Right lobe of liver (tissue), 6 donors: ENCODE results near the gene PLEKHM1. TPM values are rescaled to one million over a fixed set of nuclear protein-coding genes. Genes with fewer than 3 reads are reported as not detected.

ENCODE experiments used
- ATAC-seq, 4 donors: fragments of 200-7000 bp; cut with Tn5 transposase; one replicate each; pipeline ENCODE4 v1.9.1; 2020; ENCODE audit warnings: mild to moderate bottlenecking in 4 of 4, moderate library complexity in 4 of 4
- DNase-seq, 3 donors: peaks; one replicate each; pipeline ENCODE4 v3.0.0-alpha.2; 2020
- H3K27ac ChIP-seq, 3 donors: fragments of 200-600 bp; one replicate each; pipeline ENCODE4 v1.8.0; 2022
- H3K27me3 ChIP-seq, 2 donors: fragments of 200-600 bp; one replicate each; pipeline ENCODE4 v1.8.0; 2022
- H3K36me3 ChIP-seq, 4 donors: fragments of 200-600 bp; sonication (generic) in 1 of 4; one replicate each; pipeline versions ENCODE4 v1.5.1 to v1.8.0; 2017 to 2022; ENCODE audit warnings: control low read depth in 1 of 4
- H3K4me1 ChIP-seq, 4 donors: fragments of 200-600 bp; sonication (generic) in 1 of 4; one replicate each; pipeline versions ENCODE4 v1.5.1 to v1.8.0; 2017 to 2022; ENCODE audit warnings: control low read depth in 1 of 4
- H3K4me3 ChIP-seq, 3 donors: fragments of 200-600 bp; one replicate each; pipeline ENCODE4 v1.8.0; 2022
- H3K9me3 ChIP-seq, 4 donors: fragments of 200-600 bp; sonication (generic) in 1 of 4; one replicate each; pipeline versions ENCODE4 v1.5.1 to v1.8.0; 2017 to 2022; ENCODE audit warnings: control low read depth in 1 of 4
- POLR2A ChIP-seq: fragments of 450-650 bp; IDR thresholded peaks from one replicate; pipeline ENCODE4 v1.6.1; 2017; ENCODE audit warnings: antibody characterized with exemption, mild to moderate bottlenecking
- WGBS: methylation state at CpG from one replicate; pipeline ENCODE4 v1.1.6; 2018; ENCODE audit warnings: low coverage, low lambda C conversion rate; ENCODE audit not compliant: insufficient coverage; ENCODE audit errors: missing lambda C conversion rate; 5-methylcytosine and 5-hydroxymethylcytosine counted together
- intact Hi-C, 2 donors: fragments of 100-400 bp; cut with DNase I; formaldehyde crosslinking; loops; one replicate each; pipeline versions ENCODE4 v1.11.2 to v1.14.1; 2022
- total RNA-seq, 6 experiments: library from RNA; depleted of rRNA in 2 of 6; stranded (reverse); fragments of >200 nt in 2 of 6; fragmentation: NEBNext Ultra II Directional in 3 of 6; extraction: Animal tissue kit (Norgen Biotek cat#: 25700) in 3 of 6; gene quantifications; one replicate each; pipeline versions ENCODE4 v1.1.0 to v1.2.4, GENCODE V29; 2016 to 2023
- TF ChIP-seq, protein P1 (sequence below), 4 donors: fragments of 200-600 bp in 3 of 4; fragments of 450-650 bp in 1 of 4; IDR thresholded peaks; one replicate each; pipeline versions ENCODE4 v1.5.1 to v1.8.0; 2016 to 2022; ENCODE audit warnings: antibody characterized with exemption in 4 of 4, mild to moderate bottlenecking in 2 of 4
- donor health status: DM: no; HTN: yes; CAD: no.
- donor health status: DM: no; HTN: no; CAD: no.
- donor health status: DM: no; HTN: no; CAD: no.
- donor health status: DM: no; HTN: yes; CAD: no.
- donor health status: DM: no; HTN: yes; CAD: no.

Gene PLEKHM1
- total RNA-seq, 6 experiments from 2014 or later, result 11.9 to 27.5 (median 23.1) TPM

DNA sequence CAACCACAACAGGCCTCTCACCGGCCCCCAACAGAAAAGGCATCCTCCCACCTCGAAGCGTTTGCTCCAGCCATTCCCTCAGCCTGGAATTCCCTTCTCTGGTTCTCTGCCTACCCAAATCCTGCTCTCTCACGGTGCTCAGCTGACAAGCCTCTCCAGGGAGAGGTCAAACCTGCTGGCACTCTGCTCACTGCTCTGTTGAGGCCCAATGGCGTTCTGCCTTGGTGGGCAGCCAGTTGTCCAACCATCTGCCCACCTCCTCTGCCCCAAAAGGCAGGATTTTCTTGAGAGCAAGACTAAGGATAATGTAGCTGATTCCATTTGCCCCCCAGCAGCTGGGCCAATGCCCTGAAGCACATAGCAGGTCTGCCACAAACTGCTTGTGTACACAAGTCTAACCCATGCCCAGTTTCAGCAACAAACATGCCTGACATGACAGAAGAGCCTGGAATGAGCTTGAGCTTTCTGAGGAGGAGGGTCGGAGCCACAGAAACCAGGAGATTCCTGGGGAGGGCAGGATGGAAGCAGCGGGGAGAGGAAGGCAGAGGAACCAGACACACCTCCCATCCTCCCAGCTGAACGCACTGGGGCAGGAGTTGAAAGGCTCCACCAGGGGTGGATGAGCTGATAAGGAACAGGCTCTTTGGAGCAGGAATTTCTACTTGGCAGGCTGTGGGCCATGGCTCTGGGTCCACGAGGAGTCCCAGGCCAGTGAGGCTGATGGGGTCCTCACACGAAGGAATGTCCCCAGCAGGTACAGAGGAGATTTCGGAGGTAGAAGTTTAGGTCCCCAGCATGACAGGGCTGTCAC is 81.7 kb downstream of the PLEKHM1 start:
- Histone ChIP-seq H3K9me3 (no peaks in the 10 kb centered on the region), H3K27me3 (no peaks in the 10 kb centered on the region), H3K36me3 (no peaks in the 10 kb centered on the region), H3K27ac (no peak overlapping the region), H3K4me3 (peak overlapping the region in 2 of 3 donors; percentile 31 to 47), H3K4me1 (no peaks in the 10 kb centered on the region)
- 57% methylated on average over 10 of the region's 11 CpGs for WGBS
- DNase-seq (peak in 1 of 3 donors; percentile 46), ATAC-seq (no peak)
- TF ChIP-seq, protein P1, sequence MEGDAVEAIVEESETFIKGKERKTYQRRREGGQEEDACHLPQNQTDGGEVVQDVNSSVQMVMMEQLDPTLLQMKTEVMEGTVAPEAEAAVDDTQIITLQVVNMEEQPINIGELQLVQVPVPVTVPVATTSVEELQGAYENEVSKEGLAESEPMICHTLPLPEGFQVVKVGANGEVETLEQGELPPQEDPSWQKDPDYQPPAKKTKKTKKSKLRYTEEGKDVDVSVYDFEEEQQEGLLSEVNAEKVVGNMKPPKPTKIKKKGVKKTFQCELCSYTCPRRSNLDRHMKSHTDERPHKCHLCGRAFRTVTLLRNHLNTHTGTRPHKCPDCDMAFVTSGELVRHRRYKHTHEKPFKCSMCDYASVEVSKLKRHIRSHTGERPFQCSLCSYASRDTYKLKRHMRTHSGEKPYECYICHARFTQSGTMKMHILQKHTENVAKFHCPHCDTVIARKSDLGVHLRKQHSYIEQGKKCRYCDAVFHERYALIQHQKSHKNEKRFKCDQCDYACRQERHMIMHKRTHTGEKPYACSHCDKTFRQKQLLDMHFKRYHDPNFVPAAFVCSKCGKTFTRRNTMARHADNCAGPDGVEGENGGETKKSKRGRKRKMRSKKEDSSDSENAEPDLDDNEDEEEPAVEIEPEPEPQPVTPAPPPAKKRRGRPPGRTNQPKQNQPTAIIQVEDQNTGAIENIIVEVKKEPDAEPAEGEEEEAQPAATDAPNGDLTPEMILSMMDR (IDR thresholded peaks at IDR 0.05), result no peak
- no peak for TF ChIP-seq POLR2A
- intact Hi-C loops, result loop anchor here in 1 of 2 donors (10.0 kb wide), 1 partner anchor 426 kb away; no protein-coding TSS in a partner anchor

DNA sequence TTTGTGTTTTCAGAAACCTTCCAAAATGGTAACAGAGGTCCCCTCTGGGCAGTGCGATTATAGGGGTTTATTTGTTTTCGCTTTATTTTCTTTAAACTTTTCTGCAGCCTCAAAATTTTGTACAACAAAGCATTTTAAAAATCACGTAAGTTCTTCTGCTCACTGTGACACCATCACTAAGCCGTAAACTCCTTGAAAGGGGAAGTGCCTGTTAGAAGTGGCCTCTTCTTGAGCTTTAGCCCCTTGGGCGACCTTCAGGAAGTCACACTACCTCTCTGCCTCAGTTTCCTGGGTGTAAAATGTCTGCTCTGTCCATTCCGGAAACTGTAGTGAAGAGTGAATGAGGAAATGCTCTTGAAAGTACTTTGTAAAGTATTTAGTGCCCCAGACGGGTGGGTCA is 84.4 kb downstream of the PLEKHM1 start:
- ATAC-seq (no peak), DNase-seq (no peak)
- 66% methylated on average over 7 of the region's 7 CpGs for WGBS
- no peaks in the 10 kb centered on the region for H3K9me3 ChIP-seq
- H3K4me3 ChIP-seq, result no peak overlapping the region
- no peak overlapping the region for H3K27ac ChIP-seq
- no peaks in the 10 kb centered on the region for H3K36me3 ChIP-seq
- H3K27me3 ChIP-seq, result no peaks in the 10 kb centered on the region
- TF ChIP-seq POLR2A, result no peak
- TF ChIP-seq, protein P1 (IDR thresholded peaks at IDR 0.05), result no peak
- intact Hi-C loops, result loop anchor here in 1 of 2 donors (10.0 kb wide), 1 partner anchor 429 kb away; no protein-coding TSS in a partner anchor
- H3K4me1 ChIP-seq, result no peaks in the 10 kb centered on the region

DNA sequence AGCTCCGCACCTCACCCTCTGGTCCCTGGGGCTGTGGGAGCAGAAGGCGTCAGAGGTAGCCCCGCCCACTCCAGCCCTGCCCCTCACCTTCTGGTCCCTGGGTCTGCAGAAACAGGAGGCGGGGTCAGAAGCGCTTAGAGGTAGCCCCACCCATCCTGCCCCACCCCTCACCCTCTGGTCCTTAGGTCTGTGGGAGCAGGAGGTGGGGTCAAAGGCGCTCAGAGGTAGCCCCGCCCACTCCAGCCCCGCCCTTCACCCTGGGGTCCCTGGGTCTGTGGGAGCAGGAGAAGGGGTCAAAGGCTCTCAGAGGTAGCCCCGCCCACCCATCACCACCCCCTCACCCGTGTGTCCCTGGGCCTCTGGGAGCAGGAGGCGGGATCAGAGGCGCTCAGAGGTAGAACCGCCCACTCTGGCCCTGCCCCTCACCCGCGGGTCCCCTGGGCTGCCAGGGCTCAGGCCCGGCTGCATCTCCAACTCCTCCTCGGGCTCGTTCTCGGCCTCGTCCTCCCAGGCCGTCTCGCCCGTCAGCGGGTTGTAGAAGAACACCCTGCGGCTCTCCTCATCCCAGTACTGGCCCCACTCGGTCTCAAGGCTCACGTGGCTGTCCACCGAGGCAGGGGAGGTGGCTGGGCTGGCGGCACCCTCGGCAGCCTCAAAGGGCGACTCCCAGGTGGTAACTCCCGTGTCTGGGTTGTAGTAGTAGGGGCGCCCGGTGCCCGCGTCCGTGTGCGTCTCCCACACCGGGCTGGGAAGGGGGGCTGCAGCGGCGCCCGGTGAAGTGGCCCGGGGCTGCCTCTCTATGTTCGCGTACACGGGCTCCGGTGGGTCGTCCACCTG is 85.1 kb downstream of the PLEKHM1 start:
- H3K27ac ChIP-seq, result no peak overlapping the region
- H3K36me3 ChIP-seq, result no peaks in the 10 kb centered on the region
- WGBS, result 100% methylated on average over 1 of the region's 48 CpGs
- intact Hi-C loops, result loop anchor here in 1 of 2 donors (10.0 kb wide), 1 partner anchor 429 kb away; no protein-coding TSS in a partner anchor
- H3K27me3 ChIP-seq, result no peaks in the 10 kb centered on the region
- ATAC-seq, result peak; percentile 3 to 29 (median 15)
- no peak overlapping the region for H3K4me3 ChIP-seq
- no peaks in the 10 kb centered on the region for H3K4me1 ChIP-seq
- no peaks in the 10 kb centered on the region for H3K9me3 ChIP-seq
- DNase-seq, result peak in 1 of 3 donors; percentile 19
- TF ChIP-seq, protein P1 (IDR thresholded peaks at IDR 0.05), result no peak
- no peak for TF ChIP-seq POLR2A

DNA sequence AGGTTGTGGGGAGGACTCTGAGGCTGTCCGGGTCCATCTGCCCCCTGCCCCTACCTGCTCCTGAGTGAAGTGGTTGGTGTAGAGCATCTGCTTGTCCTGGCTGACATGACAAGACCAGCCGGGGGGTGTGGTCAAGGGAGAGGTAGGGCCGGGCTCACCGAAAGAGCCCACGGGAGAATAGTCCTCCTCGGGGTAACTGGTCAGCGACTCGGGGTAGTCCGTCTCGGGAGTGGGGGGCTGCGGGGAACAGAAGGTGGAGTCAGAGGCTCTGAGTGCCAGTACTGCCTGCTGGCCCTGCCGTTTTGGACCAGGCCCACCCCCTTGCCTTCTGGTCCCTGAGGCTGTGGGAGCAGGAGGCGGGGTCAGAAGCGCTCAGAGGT is 85.7 kb downstream of the PLEKHM1 start:
- 67% methylated on average over 4 of the region's 14 CpGs for WGBS
- Histone ChIP-seq H3K4me3 (no peak overlapping the region), H3K9me3 (no peaks in the 10 kb centered on the region), H3K4me1 (no peaks in the 10 kb centered on the region), H3K27ac (no peak overlapping the region), H3K27me3 (no peaks in the 10 kb centered on the region), H3K36me3 (no peaks in the 10 kb centered on the region)
- intact Hi-C loops, result loop anchor here in 1 of 2 donors (10.0 kb wide), 1 partner anchor 430 kb away; no protein-coding TSS in a partner anchor
- ATAC-seq (no peak), DNase-seq (no peak)
- no peak for TF ChIP-seq POLR2A
- TF ChIP-seq, protein P1 (IDR thresholded peaks at IDR 0.05), result no peak
